Breast epithelium (tissue), 4 donors: Measurements from ENCODE around the gene HOXC11. TPM values are rescaled to one million over a fixed set of nuclear protein-coding genes. Genes with fewer than 3 reads are reported as not detected.
A peak's percentile ranks its signal among the peaks of the same experiment; 100 is the strongest.

Experiments
- DNase-seq, 2 donors: peaks; one replicate each; pipeline ENCODE4 v3.0.0-alpha.2; 2019; ENCODE audit warnings: low spot score in 2 of 2
- H3K27ac ChIP-seq, 2 donors: fragments of 200-600 bp; sonication (generic) in 1 of 2; one replicate each; pipeline ENCODE4 v1.5.1; 2016 to 2019; ENCODE audit warnings: mild to moderate bottlenecking in 1 of 2
- H3K27me3 ChIP-seq, 2 donors: fragments of 200-600 bp; sonication (generic) in 1 of 2; one replicate each; pipeline versions ENCODE4 v1.5.1 to v1.6.0; 2017 to 2019; ENCODE audit warnings: control low read depth in 1 of 2, mild to moderate bottlenecking in 1 of 2
- H3K36me3 ChIP-seq: fragments of 200-600 bp; one replicate; pipeline ENCODE4 v1.5.1; 2019
- H3K4me1 ChIP-seq, 2 donors: fragments of 200-600 bp; sonication (generic); one replicate each; pipeline ENCODE4 v1.5.1; 2016 to 2019; ENCODE audit warnings: control low read depth in 1 of 2
- H3K4me3 ChIP-seq, 3 donors: fragments of 200-600 bp; sonication (generic); 1 replicate in 2 of 3; 2 replicates in 1 of 3; pipeline ENCODE4 v1.5.1; 2016 to 2019; ENCODE audit warnings: mild to moderate bottlenecking in 3 of 3, moderate library complexity in 2 of 3
- H3K9me3 ChIP-seq, 2 donors: fragments of 200-600 bp; sonication (generic) in 1 of 2; one replicate each; pipeline ENCODE4 v1.5.1; 2016 to 2019; ENCODE audit warnings: control low read depth in 1 of 2
- POLR2A ChIP-seq: fragments of 450-650 bp; IDR thresholded peaks from one replicate; pipeline ENCODE4 v1.6.1; 2016; ENCODE audit warnings: antibody characterized with exemption, mild to moderate bottlenecking, moderate library complexity
- POLR2AphosphoS5 ChIP-seq, 3 donors: sonication (generic); formaldehyde crosslinking; IDR thresholded peaks; one replicate each; pipeline ENCODE4 v1.6.1; 2017; ENCODE audit warnings: antibody characterized with exemption in 3 of 3
- intact Hi-C: fragments of 100-400 bp; cut with DNase I; formaldehyde crosslinking; loops from one replicate; pipeline ENCODE4 v1.15.1; 2023; ENCODE audit warnings: low total_unique reads
- total RNA-seq, 3 donors: library from RNA; depleted of rRNA; stranded (reverse); fragments of >200 nt; gene quantifications; one replicate each; pipeline ENCODE4 v1.1.0, GENCODE V29; 2016
- TF ChIP-seq, protein P1 (sequence below), 3 donors: fragments of 450-650 bp; IDR thresholded peaks; one replicate each; pipeline ENCODE4 v1.5.1; 2016 to 2017; ENCODE audit warnings: antibody characterized with exemption in 3 of 3, mild to moderate bottlenecking in 3 of 3, moderate library complexity in 3 of 3

The HOXC11 gene
- total RNA-seq, 3 donors from 2014 or later, result 0.29 TPM; not detected in 2

DNA sequence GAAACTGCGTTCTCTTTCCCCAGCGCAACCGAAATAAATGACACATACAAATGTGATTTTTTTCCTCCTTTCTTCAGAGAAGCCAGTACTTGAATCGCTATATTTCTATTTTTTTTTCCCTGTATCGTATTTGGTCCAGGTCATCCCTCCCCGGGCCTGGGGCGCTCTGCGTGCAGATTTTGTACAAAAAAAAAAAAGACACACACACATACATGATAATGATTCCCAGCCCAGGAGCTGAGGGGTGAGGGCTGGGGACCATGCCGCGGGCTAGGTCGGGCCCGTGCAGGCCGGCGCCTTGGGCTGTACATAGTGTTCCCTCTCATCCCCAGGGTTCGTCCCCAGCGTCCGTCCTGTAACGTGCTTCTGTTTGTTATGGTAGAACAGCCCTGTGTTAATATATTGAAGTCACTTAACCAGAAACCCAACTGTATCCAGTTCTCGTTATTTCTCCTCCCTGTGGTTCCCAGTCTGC lies 30.0 kb downstream of the HOXC11 start:
- TF ChIP-seq, protein P1, sequence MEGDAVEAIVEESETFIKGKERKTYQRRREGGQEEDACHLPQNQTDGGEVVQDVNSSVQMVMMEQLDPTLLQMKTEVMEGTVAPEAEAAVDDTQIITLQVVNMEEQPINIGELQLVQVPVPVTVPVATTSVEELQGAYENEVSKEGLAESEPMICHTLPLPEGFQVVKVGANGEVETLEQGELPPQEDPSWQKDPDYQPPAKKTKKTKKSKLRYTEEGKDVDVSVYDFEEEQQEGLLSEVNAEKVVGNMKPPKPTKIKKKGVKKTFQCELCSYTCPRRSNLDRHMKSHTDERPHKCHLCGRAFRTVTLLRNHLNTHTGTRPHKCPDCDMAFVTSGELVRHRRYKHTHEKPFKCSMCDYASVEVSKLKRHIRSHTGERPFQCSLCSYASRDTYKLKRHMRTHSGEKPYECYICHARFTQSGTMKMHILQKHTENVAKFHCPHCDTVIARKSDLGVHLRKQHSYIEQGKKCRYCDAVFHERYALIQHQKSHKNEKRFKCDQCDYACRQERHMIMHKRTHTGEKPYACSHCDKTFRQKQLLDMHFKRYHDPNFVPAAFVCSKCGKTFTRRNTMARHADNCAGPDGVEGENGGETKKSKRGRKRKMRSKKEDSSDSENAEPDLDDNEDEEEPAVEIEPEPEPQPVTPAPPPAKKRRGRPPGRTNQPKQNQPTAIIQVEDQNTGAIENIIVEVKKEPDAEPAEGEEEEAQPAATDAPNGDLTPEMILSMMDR (IDR thresholded peaks at IDR 0.05), result no peak
- no peak for TF ChIP-seq POLR2AphosphoS5 (IDR thresholded peaks at IDR 0.05)
- no peak for TF ChIP-seq POLR2A
- no peaks in the 10 kb centered on the region for H3K9me3 ChIP-seq
- peaks cover 0 to 3% of the 10 kb centered on the region in 2 donors for H3K27me3 ChIP-seq
- no peaks in the 10 kb centered on the region for H3K36me3 ChIP-seq
- no peak for DNase-seq
- peaks cover 0 to 1% of the 10 kb centered on the region in 2 donors for H3K4me1 ChIP-seq
- H3K27ac ChIP-seq, result peak overlapping the region; percentile 7 to 81
- H3K4me3 ChIP-seq, result peak overlapping the region in 2 of 3 donors; percentile 11 to 71
- intact Hi-C loops, result loop anchor here (10.0 kb wide), 2 partner anchors 202 to 1962 kb away; partner anchors contain the start of genes CDK2 and PMEL

GRCh38 chr12:54003625-54004024 lies 30.7 kb downstream of the HOXC11 start:
- H3K27me3 ChIP-seq, result peaks cover 0 to 3% of the 10 kb centered on the region in 2 donors
- no peaks in the 10 kb centered on the region for H3K9me3 ChIP-seq
- intact Hi-C loops, result loop anchor here (10.0 kb wide), 2 partner anchors 201 to 1961 kb away; partner anchors contain the start of genes CDK2 and PMEL

GRCh38 chr12:54004063-54004840 lies 31.3 kb downstream of the HOXC11 start:
- DNase-seq, result no peak
- H3K4me1 ChIP-seq, result peaks cover 0 to 7% of the 10 kb centered on the region in 2 donors
- no peaks in the 10 kb centered on the region for H3K36me3 ChIP-seq
- H3K27me3 ChIP-seq, result peaks cover 0 to 3% of the 10 kb centered on the region in 2 donors
- intact Hi-C loops, result loop anchor here (10.0 kb wide), 2 partner anchors 201 to 1961 kb away; partner anchors contain the start of genes CDK2 and PMEL
- no peaks in the 10 kb centered on the region for H3K9me3 ChIP-seq
- peak overlapping the region in 2 of 3 donors; percentile 57 to 71 for H3K4me3 ChIP-seq
- peak overlapping the region; percentile 48 to 81 for H3K27ac ChIP-seq
- TF ChIP-seq POLR2AphosphoS5 (IDR thresholded peaks at IDR 0.05) (no peak), POLR2A (no peak)

More at GRCh38 chr12:54003625-54004024, 30.7 kb downstream of the HOXC11 start:
- DNase-seq, result no peak
- peak overlapping the region in 2 of 3 donors; percentile 11 to 71 for H3K4me3 ChIP-seq
- no peaks in the 10 kb centered on the region for H3K36me3 ChIP-seq
- H3K4me1 ChIP-seq, result peaks cover 0 to 7% of the 10 kb centered on the region in 2 donors
- peak overlapping the region; percentile 7 to 81 for H3K27ac ChIP-seq
- TF ChIP-seq POLR2A (no peak), POLR2AphosphoS5 (IDR thresholded peaks at IDR 0.05) (no peak)
- TF ChIP-seq, protein P1 (IDR thresholded peaks at IDR 0.05), result no peak

- TF ChIP-seq, protein P1 (IDR thresholded peaks at IDR 0.05), result no peak
- TF ChIP-seq POLR2AphosphoS5 (IDR thresholded peaks at IDR 0.05), result peak in 1 of 3 donors; percentile 16
- no peak for TF ChIP-seq POLR2A
- Histone ChIP-seq H3K4me3 (peak overlapping the region; percentile 35 to 71 (median 57)), H3K27me3 (peaks cover 0 to 3% of the 10 kb centered on the region in 2 donors), H3K4me1 (peaks cover 0 to 7% of the 10 kb centered on the region in 2 donors), H3K36me3 (no peaks in the 10 kb centered on the region), H3K27ac (peak overlapping the region; percentile 48 to 81), H3K9me3 (no peaks in the 10 kb centered on the region)
- no peak for DNase-seq
- intact Hi-C loops, result loop anchor here (10.0 kb wide), 2 partner anchors 200 to 1960 kb away; partner anchors contain the start of genes CDK2 and PMEL
These were observed 32.1 kb downstream of the HOXC11 start for GRCh38 chr12:54004841-54005530.

GRCh38 chr12:54005531-54005852 lies 32.6 kb downstream of the HOXC11 start:
- peak overlapping the region; percentile 48 to 81 for H3K27ac ChIP-seq
- peaks cover 0 to 7% of the 10 kb centered on the region in 2 donors for H3K4me1 ChIP-seq
- TF ChIP-seq POLR2AphosphoS5 (IDR thresholded peaks at IDR 0.05) (no peak), POLR2A (no peak)
- TF ChIP-seq, protein P1 (IDR thresholded peaks at IDR 0.05), result no peak
- peaks cover 0 to 3% of the 10 kb centered on the region in 2 donors for H3K27me3 ChIP-seq
- no peak for DNase-seq
- intact Hi-C loops, result loop anchor here (10.0 kb wide), 2 partner anchors 199 to 1959 kb away; partner anchors contain the start of genes CDK2 and PMEL
- H3K9me3 ChIP-seq, result no peaks in the 10 kb centered on the region
- peak overlapping the region; percentile 35 to 71 (median 57) for H3K4me3 ChIP-seq
- no peaks in the 10 kb centered on the region for H3K36me3 ChIP-seq
